ENCODE results near the gene TNFSF13B. TPM values are rescaled to one million over a fixed set of nuclear protein-coding genes. Genes with fewer than 3 reads are reported as not detected.
"Not testable (repeated sequence)": the region's sequence is repeated elsewhere in the genome, so short reads cannot be mapped to it uniquely, and the experiment has no call there.

The TNFSF13B gene
- polyA plus RNA-seq, 6 donors from 2014 or later, result 3.2 to 20.6 (median 4.6) TPM; not detected in 1

DNA sequence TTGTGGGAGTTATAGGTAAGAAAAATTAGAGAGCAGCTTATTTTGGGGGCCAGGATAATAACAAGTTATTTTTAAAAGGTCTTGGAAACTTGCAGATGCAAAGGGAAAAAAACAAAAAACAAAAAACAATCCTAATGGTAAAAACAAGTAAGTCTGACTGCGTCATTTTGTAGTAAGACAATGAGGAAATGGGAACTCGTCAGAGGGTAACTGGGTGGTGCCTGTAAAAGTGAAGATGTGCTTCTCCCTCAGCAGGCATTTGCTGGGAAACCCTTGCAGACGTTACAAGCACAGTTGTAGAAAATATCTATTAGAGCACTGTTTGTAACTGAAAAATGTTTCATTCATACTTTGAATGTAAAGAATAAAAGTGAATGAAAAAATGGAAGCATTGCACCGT lies 2.2 kb upstream of the TNFSF13B start:
- peak; percentile 20 to 34 for ATAC-seq (ENCODE audit: low read depth in 2 of 2)
- Mint-ChIP-seq H3K27me3 (no peaks in the 10 kb centered on the region), H3K27ac (peak overlapping the region; percentile 68 to 93 (median 82)), H3K36me3 (peaks cover 0 to under 1% of the 10 kb centered on the region in 2 donors), H3K9me3 (peaks cover 0 to 4% (median 0%) of the 10 kb centered on the region in 7 donors), H3K4me1 (peaks cover 37 to 46% (median 39%) of the 10 kb centered on the region in 3 donors), H3K4me3 (peak overlapping the region in 7 of 8 donors; percentile 22 to 85 (median 72))
- peak; percentile 18 for DNase-seq

- peaks cover 37 to 46% (median 42%) of the 10 kb centered on the region in 3 donors for H3K4me1 Mint-ChIP-seq
- DNase-seq; H3K27me3 Mint-ChIP-seq; ATAC-seq (ENCODE audit: low read depth in 2 of 2); H3K9me3 Mint-ChIP-seq; H3K36me3 Mint-ChIP-seq: not testable (repeated sequence)
- peak overlapping the region in 4 of 6 donors; percentile 0 to 82 (median 46) for H3K27ac Mint-ChIP-seq
- peak overlapping the region in 2 of 8 donors; percentile 84 to 85 for H3K4me3 Mint-ChIP-seq
Observed at GRCh38 chr13:108267855-108268254, 1.7 kb upstream of the TNFSF13B start.

DNA sequence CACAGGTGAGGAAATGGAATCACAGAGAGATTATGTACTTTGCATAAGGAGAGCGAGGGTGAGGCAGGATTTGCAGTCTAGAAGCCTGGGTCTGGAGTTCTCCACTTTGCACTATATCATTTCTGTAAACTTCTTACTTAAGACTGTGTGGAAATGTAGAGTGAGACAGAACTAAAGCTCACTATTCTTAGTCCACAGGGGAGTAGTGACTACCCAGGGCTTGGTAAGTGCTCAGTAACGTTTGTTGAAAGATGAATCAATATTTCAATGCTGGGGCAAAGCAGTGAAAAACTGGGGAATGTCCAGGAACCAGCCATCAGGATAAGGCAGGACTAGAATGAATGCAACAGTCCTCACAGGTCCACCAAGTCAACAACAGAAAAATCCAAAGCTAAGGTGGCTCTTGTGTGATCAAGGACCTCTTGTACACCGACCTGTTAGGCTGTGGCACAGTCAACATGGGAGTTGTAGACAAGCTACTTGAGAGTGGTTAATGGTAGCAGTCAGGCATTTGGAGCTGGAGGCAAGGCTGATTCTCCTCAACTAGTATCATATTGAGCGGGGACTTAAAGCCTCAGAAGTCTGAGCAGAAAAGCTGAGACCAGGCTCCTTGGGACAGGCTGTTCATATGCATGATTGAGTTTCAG lies 929 bp upstream of the TNFSF13B start:
- ATAC-seq (ENCODE audit: low read depth in 2 of 2) (no peak), DNase-seq (no peak)
- no peaks in the 10 kb centered on the region for H3K36me3 Mint-ChIP-seq
- peak overlapping the region in 5 of 8 donors; percentile 12 to 85 (median 45) for H3K4me3 Mint-ChIP-seq
- H3K9me3 Mint-ChIP-seq, result peaks cover 0 to 4% (median 0%) of the 10 kb centered on the region in 7 donors
- H3K4me1 Mint-ChIP-seq, result peaks cover 37 to 46% (median 42%) of the 10 kb centered on the region in 3 donors
- H3K27me3 Mint-ChIP-seq, result no peaks in the 10 kb centered on the region
- H3K27ac Mint-ChIP-seq, result peak overlapping the region; percentile 75 to 93 (median 86)

DNA sequence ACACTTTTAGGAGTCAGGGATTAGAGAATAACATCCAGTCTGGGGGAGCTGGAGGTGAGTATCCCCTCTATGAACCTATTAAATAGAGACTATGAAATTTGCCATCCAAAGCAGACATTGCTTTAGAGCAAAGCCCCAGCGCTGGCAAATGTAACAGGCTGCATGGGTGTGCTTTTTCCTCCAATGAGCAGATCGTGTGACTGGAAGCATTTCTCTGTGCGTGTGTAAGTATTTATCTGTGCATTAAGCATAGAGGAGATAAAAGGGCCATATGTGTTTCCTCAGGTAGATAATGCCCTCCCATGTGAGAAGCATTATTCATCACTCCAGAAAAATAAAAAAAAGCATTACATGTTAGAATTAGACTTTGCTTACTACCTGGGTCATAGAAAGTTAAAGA lies 924 bp downstream of the TNFSF13B start:
- no peak for ATAC-seq (ENCODE audit: low read depth in 2 of 2)
- Mint-ChIP-seq H3K36me3 (no peaks in the 10 kb centered on the region), H3K9me3 (peaks cover 0 to 4% (median 0%) of the 10 kb centered on the region in 7 donors), H3K27me3 (no peaks in the 10 kb centered on the region), H3K27ac (peak overlapping the region; percentile 33 to 96 (median 65)), H3K4me1 (peaks cover 37 to 46% (median 38%) of the 10 kb centered on the region in 3 donors), H3K4me3 (peak overlapping the region; percentile 77 to 96 (median 88))
- no peak for DNase-seq

GRCh38 chr13:108272333-108272732 lies 2.8 kb downstream of the TNFSF13B start:
- H3K36me3 Mint-ChIP-seq, result no peaks in the 10 kb centered on the region
- H3K4me3 Mint-ChIP-seq, result no peak overlapping the region
- H3K27me3 Mint-ChIP-seq, result no peaks in the 10 kb centered on the region
- ATAC-seq (ENCODE audit: low read depth in 2 of 2) (no peak), DNase-seq (no peak)
- H3K4me1 Mint-ChIP-seq, result peaks cover 23 to 32% (median 26%) of the 10 kb centered on the region in 3 donors
- peaks cover 0 to under 1% (median 0%) of the 10 kb centered on the region in 7 donors for H3K9me3 Mint-ChIP-seq
- peak overlapping the region in 1 of 6 donors; percentile 50 for H3K27ac Mint-ChIP-seq

- no peak for DNase-seq
- no peak for ATAC-seq (ENCODE audit: low read depth in 2 of 2)
- peaks cover 0 to 3% (median 0%) of the 10 kb centered on the region in 3 donors for H3K27me3 Mint-ChIP-seq
- peak overlapping the region in 1 of 6 donors; percentile 38 for H3K27ac Mint-ChIP-seq
- no peak overlapping the region for H3K4me3 Mint-ChIP-seq
- peaks cover 0 to 9% of the 10 kb centered on the region in 2 donors for H3K36me3 Mint-ChIP-seq
- no peaks in the 10 kb centered on the region for H3K9me3 Mint-ChIP-seq
- peaks cover 19 to 30% (median 23%) of the 10 kb centered on the region in 3 donors for H3K4me1 Mint-ChIP-seq
Observed at GRCh38 chr13:108273429-108274118, 4.1 kb downstream of the TNFSF13B start.

- Mint-ChIP-seq H3K4me3 (no peak overlapping the region), H3K9me3 (no peaks in the 10 kb centered on the region), H3K27ac (no peak overlapping the region), H3K4me1 (peaks cover 12 to 24% (median 13%) of the 10 kb centered on the region in 3 donors), H3K27me3 (peaks cover 0 to 3% (median 0%) of the 10 kb centered on the region in 3 donors), H3K36me3 (peaks cover 0 to 10% of the 10 kb centered on the region in 2 donors)
- no peak for ATAC-seq (ENCODE audit: low read depth in 2 of 2)
- DNase-seq, result no peak
Observed at GRCh38 chr13:108274718-108275117, 5.2 kb downstream of the TNFSF13B start.

- H3K4me1 Mint-ChIP-seq, result peaks cover 0 to 11% (median 0%) of the 10 kb centered on the region in 3 donors
- no peak for DNase-seq
- H3K27ac Mint-ChIP-seq, result peak overlapping the region in 1 of 6 donors; percentile 56
- no peak for ATAC-seq (ENCODE audit: low read depth in 2 of 2)
- H3K36me3 Mint-ChIP-seq, result peaks cover under 1 to 10% of the 10 kb centered on the region in 2 donors
- no peaks in the 10 kb centered on the region for H3K9me3 Mint-ChIP-seq
- H3K4me3 Mint-ChIP-seq, result no peak overlapping the region
- H3K27me3 Mint-ChIP-seq, result peaks cover 0 to 3% (median 0%) of the 10 kb centered on the region in 3 donors
Observed at GRCh38 chr13:108276060-108276459, 6.5 kb downstream of the TNFSF13B start.

- ATAC-seq (ENCODE audit: low read depth in 2 of 2), result no peak
- peaks cover 4 to 10% of the 10 kb centered on the region in 2 donors for H3K36me3 Mint-ChIP-seq
- no peak overlapping the region for H3K4me3 Mint-ChIP-seq
- DNase-seq, result no peak
- peaks cover 0 to 3% (median 0%) of the 10 kb centered on the region in 3 donors for H3K4me1 Mint-ChIP-seq
- H3K9me3 Mint-ChIP-seq, result no peaks in the 10 kb centered on the region
- peaks cover 0 to 3% (median 0%) of the 10 kb centered on the region in 3 donors for H3K27me3 Mint-ChIP-seq
- H3K27ac Mint-ChIP-seq, result no peak overlapping the region
Observed at GRCh38 chr13:108278466-108278865, 8.9 kb downstream of the TNFSF13B start.

DNA sequence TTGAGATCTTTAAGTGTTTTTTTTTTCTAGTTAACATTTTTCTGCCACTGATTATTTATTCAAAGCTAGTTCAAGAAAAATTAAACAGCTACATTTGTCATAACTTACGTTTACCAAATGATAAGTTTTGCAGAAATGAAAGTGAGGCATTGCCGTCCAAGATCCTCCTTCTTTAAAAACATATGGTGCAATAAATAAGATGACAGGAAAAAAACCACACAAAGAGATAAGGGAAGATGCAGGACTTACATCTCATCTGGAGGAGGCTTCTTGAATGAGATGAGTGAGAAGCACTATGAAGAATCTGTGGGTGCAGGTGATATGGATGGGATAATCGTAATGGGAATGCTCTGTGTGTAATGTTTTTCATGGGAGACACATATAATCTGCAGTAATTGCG lies 12.4 kb downstream of the TNFSF13B start:
- Mint-ChIP-seq H3K4me1 (peaks cover 0 to 3% (median 0%) of the 10 kb centered on the region in 3 donors), H3K4me3 (no peak overlapping the region), H3K36me3 (peaks cover 4 to 10% of the 10 kb centered on the region in 2 donors), H3K27me3 (peaks cover 0 to 3% (median 0%) of the 10 kb centered on the region in 3 donors), H3K27ac (no peak overlapping the region), H3K9me3 (no peaks in the 10 kb centered on the region)
- DNase-seq (no peak), ATAC-seq (ENCODE audit: low read depth in 2 of 2) (no peak)

DNA sequence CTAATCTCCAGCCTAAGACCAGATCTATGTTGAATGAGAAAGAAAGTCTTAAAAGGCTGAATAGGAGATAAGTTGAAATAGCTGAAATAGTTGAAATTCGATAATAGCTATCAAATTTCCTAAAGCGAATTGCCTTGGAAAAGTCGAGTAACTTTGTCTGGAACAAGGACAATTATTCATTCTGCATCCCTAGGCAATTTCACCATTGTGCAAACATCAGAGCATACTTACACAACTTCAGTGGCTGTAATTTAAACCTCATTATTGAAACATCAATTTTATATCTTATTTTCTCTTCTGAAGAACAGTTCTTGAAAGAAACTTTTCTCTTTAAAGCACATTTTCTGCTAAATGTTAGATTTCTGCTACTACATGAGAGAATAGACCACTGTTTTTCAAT lies 13.6 kb downstream of the TNFSF13B start:
- Mint-ChIP-seq H3K4me1 (peaks cover 0 to 2% (median 0%) of the 10 kb centered on the region in 3 donors), H3K27me3 (peaks cover 0 to 1% (median 0%) of the 10 kb centered on the region in 3 donors), H3K36me3 (peaks cover 4 to 6% of the 10 kb centered on the region in 2 donors), H3K27ac (no peak overlapping the region), H3K4me3 (no peak overlapping the region), H3K9me3 (no peaks in the 10 kb centered on the region)
- DNase-seq (no peak), ATAC-seq (ENCODE audit: low read depth in 2 of 2) (no peak)

GRCh38 chr13:108288741-108289140 lies 19.2 kb downstream of the TNFSF13B start:
- ATAC-seq (ENCODE audit: low read depth in 2 of 2) (no peak), DNase-seq (no peak)
- Mint-ChIP-seq H3K9me3 (no peaks in the 10 kb centered on the region), H3K4me1 (no peaks in the 10 kb centered on the region), H3K27ac (no peak overlapping the region), H3K4me3 (no peak overlapping the region), H3K36me3 (no peaks in the 10 kb centered on the region), H3K27me3 (no peaks in the 10 kb centered on the region)

DNA sequence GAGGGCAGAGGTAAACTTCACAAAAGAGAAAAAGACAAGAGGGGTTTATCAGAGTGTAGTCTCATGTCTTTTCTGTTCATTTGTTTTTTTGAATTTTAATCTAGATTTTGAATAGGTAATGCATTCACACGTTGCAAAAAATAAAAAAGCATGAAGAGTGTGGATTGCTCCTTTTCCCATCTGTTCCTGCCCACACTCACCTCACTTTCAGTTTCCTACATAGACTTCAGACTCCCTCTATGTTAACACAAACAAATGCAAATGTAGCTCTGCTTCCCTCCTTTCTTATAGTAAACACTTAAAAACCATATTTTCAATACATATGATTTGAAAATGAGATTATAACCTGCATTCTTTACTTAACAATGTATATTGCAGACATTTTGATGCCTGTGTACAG lies 20.3 kb downstream of the TNFSF13B start:
- no peak overlapping the region for H3K27ac Mint-ChIP-seq
- ATAC-seq (ENCODE audit: low read depth in 2 of 2) (no peak), DNase-seq (no peak)
- H3K36me3 Mint-ChIP-seq, result no peaks in the 10 kb centered on the region
- no peaks in the 10 kb centered on the region for H3K9me3 Mint-ChIP-seq
- no peak overlapping the region for H3K4me3 Mint-ChIP-seq
- no peaks in the 10 kb centered on the region for H3K4me1 Mint-ChIP-seq
- H3K27me3 Mint-ChIP-seq, result no peaks in the 10 kb centered on the region

Measured in naive B cell (primary cell).